Osteoblast (primary cell): ENCODE measurements around the gene PLXNC1. TPM values are rescaled to one million over a fixed set of nuclear protein-coding genes. Genes with fewer than 3 reads are reported as not detected.

Experiments used
- DNase-seq: peaks from one replicate; pipeline ENCODE4 v3.0.0; 2011; ENCODE audit warnings: low spot score, mixed read lengths; ENCODE audit not compliant: insufficient read length; ENCODE audit errors: missing footprints
- H2AFZ ChIP-seq: 2 replicates; pipeline ENCODE4 v1.6.0; 2011; ENCODE audit warnings: mild to moderate bottlenecking, low read length
- H3K27ac ChIP-seq: 2 replicates; pipeline ENCODE4 v1.5.1; 2011; ENCODE audit warnings: mild to moderate bottlenecking, low read depth, low read length, moderate library complexity
- H3K27me3 ChIP-seq: 2 replicates; pipeline ENCODE4 v1.6.0; 2012; ENCODE audit warnings: mild to moderate bottlenecking, control low read depth, inconsistent platforms, low read length, moderate library complexity; ENCODE audit not compliant: insufficient read depth
- H3K36me3 ChIP-seq: 2 replicates; pipeline ENCODE4 v1.5.1; 2011; ENCODE audit warnings: mild to moderate bottlenecking, low read length, control low read depth, moderate library complexity; ENCODE audit not compliant: insufficient read depth
- H3K4me1 ChIP-seq: 2 replicates; pipeline ENCODE4 v1.5.1; 2011; ENCODE audit warnings: mild to moderate bottlenecking, low read length, control low read depth, moderate library complexity; ENCODE audit not compliant: insufficient read depth
- H3K4me2 ChIP-seq: 2 replicates; pipeline ENCODE4 v1.6.0; 2011; ENCODE audit warnings: mild to moderate bottlenecking, low read length; ENCODE audit not compliant: insufficient read depth
- H3K4me3 ChIP-seq: fragments of 200-600 bp; sonication (generic); 3 replicates; pipeline ENCODE4 v1.5.1; 2012; ENCODE audit warnings: mild to moderate bottlenecking, low read length, inconsistent platforms; ENCODE audit not compliant: insufficient read depth
- H3K79me2 ChIP-seq: 2 replicates; pipeline ENCODE4 v1.6.0; 2012; ENCODE audit warnings: mild to moderate bottlenecking, low read length, control low read depth, inconsistent platforms; ENCODE audit not compliant: insufficient read depth
- H3K9me3 ChIP-seq: 2 replicates; pipeline ENCODE4 v1.5.1; 2011; ENCODE audit warnings: low read depth, low read length, control low read depth
- H4K20me1 ChIP-seq: 2 replicates; pipeline ENCODE4 v1.6.0; 2012; ENCODE audit warnings: mild to moderate bottlenecking, low read length, control low read depth; ENCODE audit not compliant: insufficient read depth
- total RNA-seq: library from RNA; depleted of rRNA; stranded (reverse); fragments of >200 nt; gene quantifications from 2 replicates; pipeline ENCODE4 v1.2.3, GENCODE V29; 2012
- TF ChIP-seq, protein P1 (sequence below): IDR thresholded peaks from 2 replicates; pipeline ENCODE4 v1.5.1; 2011; ENCODE audit warnings: mild to moderate bottlenecking, low read depth, low read length, moderate library complexity; ENCODE audit errors: extremely low read depth

Gene PLXNC1
- total RNA-seq, 1 donor = 3.3 TPM

DNA sequence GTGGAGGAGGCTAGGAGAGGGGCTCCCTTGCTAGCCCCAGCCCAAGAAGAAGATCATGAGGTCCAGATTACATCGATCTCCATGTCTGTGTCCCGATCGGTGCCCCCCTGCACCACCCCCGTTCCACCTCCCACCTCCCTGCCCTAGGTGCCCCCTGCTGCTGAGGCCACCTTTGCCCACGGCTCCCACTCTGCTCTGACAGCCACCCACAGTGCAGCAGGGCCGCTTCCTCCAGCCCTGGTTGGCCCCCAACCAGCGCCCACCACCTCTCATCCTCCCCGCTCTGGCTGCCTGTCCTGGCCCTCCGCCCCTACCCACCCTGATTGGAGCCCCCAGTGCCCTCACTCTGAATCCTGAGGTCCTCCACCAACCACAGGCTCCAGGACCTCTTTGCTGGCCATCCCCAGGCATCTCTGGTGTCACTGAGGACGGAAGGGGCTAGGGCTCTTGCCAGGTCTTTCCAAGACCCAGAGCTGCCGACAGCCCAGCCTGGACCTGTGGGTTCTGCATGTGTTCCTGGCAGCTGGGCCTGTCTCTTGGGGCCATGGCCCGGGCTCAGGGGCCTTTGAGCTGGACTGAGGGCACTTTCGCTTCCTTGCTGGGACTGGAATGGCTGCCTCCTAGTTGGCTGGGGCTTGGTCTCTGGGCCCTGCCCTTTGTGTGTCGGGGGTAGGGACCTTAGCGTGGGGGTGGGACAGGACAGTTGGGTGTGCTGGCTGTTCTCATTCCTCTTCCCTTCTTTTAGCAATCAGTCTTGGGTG is 7.2 kb upstream of the PLXNC1 start:
- no peak overlapping the region for H3K4me2 ChIP-seq
- H4K20me1 ChIP-seq = no peaks in the 10 kb centered on the region
- DNase-seq = no peak
- no peaks in the 10 kb centered on the region for H3K36me3 ChIP-seq
- H2AFZ ChIP-seq = no peak overlapping the region
- TF ChIP-seq, protein P1, sequence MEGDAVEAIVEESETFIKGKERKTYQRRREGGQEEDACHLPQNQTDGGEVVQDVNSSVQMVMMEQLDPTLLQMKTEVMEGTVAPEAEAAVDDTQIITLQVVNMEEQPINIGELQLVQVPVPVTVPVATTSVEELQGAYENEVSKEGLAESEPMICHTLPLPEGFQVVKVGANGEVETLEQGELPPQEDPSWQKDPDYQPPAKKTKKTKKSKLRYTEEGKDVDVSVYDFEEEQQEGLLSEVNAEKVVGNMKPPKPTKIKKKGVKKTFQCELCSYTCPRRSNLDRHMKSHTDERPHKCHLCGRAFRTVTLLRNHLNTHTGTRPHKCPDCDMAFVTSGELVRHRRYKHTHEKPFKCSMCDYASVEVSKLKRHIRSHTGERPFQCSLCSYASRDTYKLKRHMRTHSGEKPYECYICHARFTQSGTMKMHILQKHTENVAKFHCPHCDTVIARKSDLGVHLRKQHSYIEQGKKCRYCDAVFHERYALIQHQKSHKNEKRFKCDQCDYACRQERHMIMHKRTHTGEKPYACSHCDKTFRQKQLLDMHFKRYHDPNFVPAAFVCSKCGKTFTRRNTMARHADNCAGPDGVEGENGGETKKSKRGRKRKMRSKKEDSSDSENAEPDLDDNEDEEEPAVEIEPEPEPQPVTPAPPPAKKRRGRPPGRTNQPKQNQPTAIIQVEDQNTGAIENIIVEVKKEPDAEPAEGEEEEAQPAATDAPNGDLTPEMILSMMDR = no peak
- no peaks in the 10 kb centered on the region for H3K79me2 ChIP-seq
- no peak overlapping the region for H3K4me3 ChIP-seq
- H3K27ac ChIP-seq = no peak overlapping the region
- peaks cover 52% of the 10 kb centered on the region for H3K27me3 ChIP-seq
- H3K9me3 ChIP-seq = no peaks in the 10 kb centered on the region
- no peaks in the 10 kb centered on the region for H3K4me1 ChIP-seq

- Histone ChIP-seq H3K9me3 (no peaks in the 10 kb centered on the region), H2AFZ (no peak overlapping the region), H3K27ac (no peak overlapping the region), H3K27me3 (peaks cover 58% of the 10 kb centered on the region), H3K79me2 (no peaks in the 10 kb centered on the region), H3K4me3 (no peak overlapping the region), H3K36me3 (no peaks in the 10 kb centered on the region), H3K4me2 (no peak overlapping the region), H4K20me1 (no peaks in the 10 kb centered on the region), H3K4me1 (no peaks in the 10 kb centered on the region)
- no peak for DNase-seq
- TF ChIP-seq, protein P1 = no peak
These were observed 6.5 kb upstream of the PLXNC1 start for GRCh38 chr12:94141892-94142291.

DNA sequence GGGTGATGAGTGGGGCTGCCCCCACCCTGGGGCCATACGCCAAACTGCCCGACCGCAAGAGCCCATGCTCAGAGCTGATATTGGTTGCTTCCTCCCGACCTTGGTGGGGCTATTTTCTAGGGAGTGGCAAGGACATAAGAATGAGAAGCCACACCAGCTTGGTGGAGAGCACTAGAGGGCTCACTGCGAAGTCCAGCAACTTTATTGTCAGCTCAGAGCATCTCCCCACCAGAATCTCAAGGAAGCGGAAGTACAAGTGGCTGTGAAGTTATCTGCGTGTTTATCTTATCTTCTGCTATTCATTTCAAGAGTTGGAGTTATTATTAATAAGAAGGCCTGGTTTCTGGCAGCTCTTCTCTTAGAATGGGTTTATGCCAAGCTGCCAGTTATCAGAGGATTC is 4.9 kb upstream of the PLXNC1 start:
- H3K36me3 ChIP-seq = no peaks in the 10 kb centered on the region
- no peak overlapping the region for H3K27ac ChIP-seq
- H3K27me3 ChIP-seq = peaks cover 65% of the 10 kb centered on the region
- H3K79me2 ChIP-seq = no peaks in the 10 kb centered on the region
- no peaks in the 10 kb centered on the region for H4K20me1 ChIP-seq
- H3K9me3 ChIP-seq = no peaks in the 10 kb centered on the region
- H3K4me3 ChIP-seq = no peak overlapping the region
- no peak overlapping the region for H2AFZ ChIP-seq
- H3K4me2 ChIP-seq = no peak overlapping the region
- TF ChIP-seq, protein P1 = no peak
- no peaks in the 10 kb centered on the region for H3K4me1 ChIP-seq
- no peak for DNase-seq

- Histone ChIP-seq H3K36me3 (no peaks in the 10 kb centered on the region), H3K4me1 (no peaks in the 10 kb centered on the region)
- TF ChIP-seq, protein P1 = no peak
These were observed 4.4 kb upstream of the PLXNC1 start for GRCh38 chr12:94143951-94144350.

More at GRCh38 chr12:94143951-94144350, 4.4 kb upstream of the PLXNC1 start:
- H2AFZ ChIP-seq = no peak overlapping the region
- H3K9me3 ChIP-seq = no peaks in the 10 kb centered on the region
- H3K4me2 ChIP-seq = no peak overlapping the region
- no peaks in the 10 kb centered on the region for H4K20me1 ChIP-seq
- H3K4me3 ChIP-seq = no peak overlapping the region
- no peak for DNase-seq
- no peaks in the 10 kb centered on the region for H3K79me2 ChIP-seq
- H3K27ac ChIP-seq = no peak overlapping the region
- peaks cover 66% of the 10 kb centered on the region for H3K27me3 ChIP-seq
